Measurements from ENCODE around the gene CD63. TPM values are rescaled to one million over a fixed set of nuclear protein-coding genes. Genes with fewer than 3 reads are reported as not detected.

The CD63 gene
- total and polyA plus RNA-seq, 2 donors from 2014 or later = 1,130 to 1,381 TPM

DNA sequence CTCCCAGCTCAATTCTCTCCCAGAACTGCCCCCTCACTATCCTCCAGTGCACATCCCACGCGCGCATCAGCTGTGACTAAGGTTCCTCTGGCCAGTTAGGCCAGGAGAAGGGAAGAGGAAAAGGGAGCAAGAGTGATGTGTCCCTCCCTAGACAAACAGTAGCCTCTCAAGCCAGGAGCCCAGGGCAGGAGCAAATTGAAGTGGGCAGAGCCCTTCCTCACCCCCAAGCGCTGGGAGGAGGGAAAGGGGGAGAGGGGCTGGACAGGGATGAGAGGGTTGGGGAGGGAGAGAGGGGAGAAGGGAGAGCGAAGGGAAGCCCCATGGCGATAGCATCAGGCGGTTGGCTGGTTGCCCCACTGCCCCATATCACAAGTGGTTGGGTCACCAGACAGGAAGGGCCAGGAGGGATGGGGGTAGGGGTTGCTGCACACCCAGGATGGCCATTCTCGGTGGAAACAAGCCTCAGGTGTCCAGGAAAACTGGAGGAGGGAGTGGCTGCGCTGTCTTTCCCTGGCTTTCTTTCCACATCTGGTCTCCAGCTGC lies 1.1 kb downstream of the CD63 start:
- Histone ChIP-seq H3K9me3 (ENCODE audit: control insufficient read depth in 2 of 3, insufficient read depth in 1 of 3, low read length in 3 of 3) (no peaks in the 10 kb centered on the region), H3K27me3 (ENCODE audit: control insufficient read depth, insufficient read depth, low read length) (no peaks in the 10 kb centered on the region), H3K36me3 (ENCODE audit: control insufficient read depth in 2 of 3, insufficient read depth in 3 of 3, low read length in 3 of 3) (peaks cover 6 to 33% (median 11%) of the 10 kb centered on the region in 3 donors), H3K9ac (ENCODE audit: low read length in 3 of 3) (peak overlapping the region; percentile 66 to 93 (median 76)), H3K4me1 (ENCODE audit: control insufficient read depth in 2 of 3, insufficient read depth in 2 of 3, low read depth in 1 of 3, low read length in 3 of 3) (peaks cover 0 to 34% (median 26%) of the 10 kb centered on the region in 3 donors), H3K4me3 (ENCODE audit: low read length in 3 of 3) (peak overlapping the region; percentile 78 to 87 (median 82)), H3K27ac (ENCODE audit: low read depth in 2 of 2, low read length in 2 of 2) (peak overlapping the region; percentile 99)
- DNase-seq (peak in 3 of 5 donors; percentile 67 to 84 (median 75)), FAIRE-seq (no peak)
- TF ChIP-seq CTCF (IDR thresholded peaks at IDR 0.05; ENCODE audit: borderline replicate concordance, extremely low read depth, insufficient read depth) = no peak
- intact Hi-C loops (cut with DNase I) = no loop called here

- peaks cover 0 to 34% (median 26%) of the 10 kb centered on the region in 3 donors for H3K4me1 ChIP-seq (ENCODE audit: control insufficient read depth in 2 of 3, insufficient read depth in 2 of 3, low read depth in 1 of 3, low read length in 3 of 3)
- no peaks in the 10 kb centered on the region for H3K27me3 ChIP-seq (ENCODE audit: control insufficient read depth, insufficient read depth, low read length)
- H3K36me3 ChIP-seq (ENCODE audit: control insufficient read depth in 2 of 3, insufficient read depth in 3 of 3, low read length in 3 of 3) = peaks cover 6 to 33% (median 11%) of the 10 kb centered on the region in 3 donors
- FAIRE-seq (no peak), DNase-seq (peak in 2 of 5 donors; percentile 59 to 78)
- intact Hi-C loops (cut with DNase I) = no loop called here
- peak overlapping the region; percentile 71 to 99 for H3K27ac ChIP-seq (ENCODE audit: low read depth in 2 of 2, low read length in 2 of 2)
- no peak for TF ChIP-seq CTCF (IDR thresholded peaks at IDR 0.05; ENCODE audit: borderline replicate concordance, extremely low read depth, insufficient read depth)
- H3K9me3 ChIP-seq (ENCODE audit: control insufficient read depth in 2 of 3, insufficient read depth in 1 of 3, low read length in 3 of 3) = no peaks in the 10 kb centered on the region
- H3K4me3 ChIP-seq (ENCODE audit: low read length in 3 of 3) = peak overlapping the region; percentile 78 to 87 (median 82)
- peak overlapping the region in 2 of 3 donors; percentile 66 to 93 for H3K9ac ChIP-seq (ENCODE audit: low read length in 3 of 3)
These were observed 1.8 kb downstream of the CD63 start for GRCh38 chr12:55726971-55727370.

GRCh38 chr12:55725556-55725955 lies 3.3 kb downstream of the CD63 start:
- no peak overlapping the region for H3K9ac ChIP-seq (ENCODE audit: low read length in 3 of 3)
- no peaks in the 10 kb centered on the region for H3K9me3 ChIP-seq (ENCODE audit: control insufficient read depth in 2 of 3, insufficient read depth in 1 of 3, low read length in 3 of 3)
- no peak overlapping the region for H3K4me3 ChIP-seq (ENCODE audit: low read length in 3 of 3)
- H3K27ac ChIP-seq (ENCODE audit: low read depth in 2 of 2, low read length in 2 of 2) = no peak overlapping the region
- intact Hi-C loops (cut with DNase I) = no loop called here
- FAIRE-seq = no peak
- peaks cover 0 to 39% (median 34%) of the 10 kb centered on the region in 3 donors for H3K4me1 ChIP-seq (ENCODE audit: control insufficient read depth in 2 of 3, insufficient read depth in 2 of 3, low read depth in 1 of 3, low read length in 3 of 3)
- H3K36me3 ChIP-seq (ENCODE audit: control insufficient read depth in 2 of 3, insufficient read depth in 3 of 3, low read length in 3 of 3) = peaks cover 6 to 33% (median 11%) of the 10 kb centered on the region in 3 donors
- H3K27me3 ChIP-seq (ENCODE audit: control insufficient read depth, insufficient read depth, low read length) = no peaks in the 10 kb centered on the region
- peak in 1 of 5 donors; percentile 34 for DNase-seq
- no peak for TF ChIP-seq CTCF (IDR thresholded peaks at IDR 0.05; ENCODE audit: borderline replicate concordance, extremely low read depth, insufficient read depth)

Measured in kidney (tissue), 14 donors.